NCI-H774 (cell line): Measurements from ENCODE around the gene ZNF599.

Source experiments
- DNase-seq: peaks from one replicate; lab custom pipeline; 2025; lab: John Stamatoyannopoulos, UW

The ZNF599 gene

DNA sequence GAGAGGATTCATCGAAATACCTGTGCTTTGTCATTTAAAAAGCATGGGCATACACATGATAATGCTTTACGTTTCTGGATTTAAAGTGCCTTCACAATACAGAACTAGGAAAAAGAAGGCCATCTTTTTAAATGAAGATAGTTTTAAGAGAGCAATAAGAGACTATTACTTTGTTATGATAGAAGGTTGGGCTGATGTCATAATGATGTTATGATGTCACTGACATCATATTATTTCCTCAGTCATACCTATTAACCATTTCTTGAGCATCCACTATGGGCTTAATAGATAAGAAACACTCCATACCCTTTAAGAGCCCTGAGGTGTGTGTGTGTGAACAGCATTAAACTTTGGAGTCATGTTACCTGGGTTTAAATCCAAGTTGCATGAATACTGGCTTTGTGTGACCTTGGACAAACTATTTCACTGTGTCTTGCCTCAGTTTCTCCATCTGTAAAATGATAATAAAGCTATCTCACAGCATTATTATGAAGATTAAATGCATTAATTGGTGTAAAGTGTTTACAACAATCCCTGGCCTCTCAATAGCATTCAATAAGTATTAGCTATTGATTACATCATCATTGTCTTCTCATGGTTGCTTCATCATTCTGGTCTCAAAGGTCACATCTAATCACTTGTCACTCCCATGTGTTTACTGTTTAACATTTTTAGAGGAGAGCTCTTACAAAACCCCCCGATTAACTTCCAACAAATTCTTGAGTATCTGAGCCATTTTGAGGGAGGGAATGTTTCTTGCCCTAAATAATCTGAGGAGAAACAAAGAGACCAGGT is 27.9 kb downstream of the ZNF599 start:
- no peak for DNase-seq

DNA sequence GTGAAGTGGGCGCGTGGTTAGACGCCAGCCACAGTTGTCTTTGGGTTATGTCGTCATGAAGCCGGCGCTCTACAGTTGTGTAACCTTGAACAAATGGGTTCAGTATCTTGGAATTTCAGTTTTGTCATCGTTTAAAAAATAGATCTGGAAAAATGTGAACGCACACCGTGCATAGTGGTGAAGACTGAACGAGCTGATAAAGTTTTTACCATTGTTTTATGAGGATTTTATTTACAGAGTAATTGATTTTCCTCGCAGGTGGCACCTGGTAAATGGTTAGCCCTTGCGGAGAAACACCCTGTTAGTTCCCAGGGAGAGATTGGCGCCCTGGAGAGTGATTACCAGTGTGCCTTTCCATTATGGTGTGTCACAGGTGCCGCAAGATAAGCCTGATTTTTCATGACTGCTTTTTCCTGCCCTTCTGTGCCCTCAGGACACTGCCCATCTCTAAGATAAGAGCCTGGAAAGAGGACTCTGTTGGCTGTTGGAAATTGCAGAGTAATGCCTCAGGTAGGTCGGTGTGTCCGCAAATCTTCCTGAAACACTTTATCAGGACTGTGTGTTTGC is 38.4 kb downstream of the ZNF599 start:
- DNase-seq, result peak; percentile 83

DNA sequence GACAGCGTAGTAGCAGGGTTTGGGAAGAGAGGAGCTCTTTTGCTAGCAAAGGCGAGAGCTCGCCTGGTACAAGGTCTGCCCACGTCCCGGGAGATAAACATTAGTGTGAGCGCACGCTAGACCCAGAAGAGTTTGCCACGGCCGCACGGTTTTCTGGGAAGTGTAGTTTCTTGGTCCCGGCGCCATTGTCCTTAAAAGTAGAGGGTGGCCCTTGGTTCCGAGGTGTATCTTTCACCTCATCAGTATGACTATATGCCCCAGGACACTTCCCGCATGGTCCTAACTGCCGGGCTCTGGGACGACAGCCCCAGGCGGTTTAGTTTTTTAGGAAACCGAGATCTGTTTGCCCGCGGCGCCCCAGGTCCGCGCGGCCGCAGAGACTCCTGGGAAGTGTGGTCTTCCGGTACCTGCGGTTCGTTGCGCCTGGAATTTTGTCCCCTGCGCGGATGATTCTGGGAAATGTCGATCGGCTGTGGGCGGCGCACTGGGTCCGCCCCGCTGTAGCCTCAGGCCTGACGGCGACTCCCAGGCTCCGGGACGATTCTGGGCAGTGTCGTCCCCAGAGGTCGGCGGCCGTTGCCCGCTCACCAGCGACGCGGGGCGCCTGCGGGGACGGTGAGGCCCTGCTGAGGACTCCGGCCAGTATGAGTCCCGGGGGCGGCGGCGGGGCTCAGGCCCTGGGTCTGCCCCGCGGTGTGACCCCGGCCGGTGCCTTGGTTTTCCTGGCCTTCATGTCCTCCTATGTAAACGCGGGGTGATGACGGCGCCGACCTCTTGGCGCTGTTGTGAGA is 39.1 kb downstream of the ZNF599 start, which contains the start of gene ZNF181:
TSS of gene ZNF181 (plus strand) at position 498 of the 791 bp plus-strand sequence. CDS start 795 bp downstream, outside the sequence.
- peak; percentile 83 for DNase-seq

DNA sequence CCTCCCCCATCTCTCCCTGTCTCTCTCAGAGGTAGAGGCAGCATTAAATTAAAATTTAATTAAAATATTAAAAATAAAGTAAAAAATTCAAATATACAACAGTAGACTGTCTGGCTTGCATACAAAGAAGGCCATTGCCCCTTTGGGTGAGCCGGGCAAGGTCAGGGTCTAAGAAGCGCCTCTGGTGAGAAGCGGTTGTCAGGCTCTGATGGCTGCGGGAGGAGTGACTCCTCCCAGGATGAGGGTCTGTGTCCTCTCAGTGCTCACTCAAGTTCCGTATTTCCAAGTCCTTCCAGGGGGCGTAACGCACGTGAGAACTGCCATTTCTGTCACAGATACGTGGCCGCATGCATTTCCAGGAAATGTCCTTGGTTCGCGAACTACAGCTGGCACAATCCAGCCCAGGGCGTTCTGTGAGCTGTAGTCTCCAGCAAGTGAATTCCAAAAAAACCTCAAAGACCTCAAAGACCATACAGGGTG is 39.7 kb downstream of the ZNF599 start:
- DNase-seq, result no peak

DNA sequence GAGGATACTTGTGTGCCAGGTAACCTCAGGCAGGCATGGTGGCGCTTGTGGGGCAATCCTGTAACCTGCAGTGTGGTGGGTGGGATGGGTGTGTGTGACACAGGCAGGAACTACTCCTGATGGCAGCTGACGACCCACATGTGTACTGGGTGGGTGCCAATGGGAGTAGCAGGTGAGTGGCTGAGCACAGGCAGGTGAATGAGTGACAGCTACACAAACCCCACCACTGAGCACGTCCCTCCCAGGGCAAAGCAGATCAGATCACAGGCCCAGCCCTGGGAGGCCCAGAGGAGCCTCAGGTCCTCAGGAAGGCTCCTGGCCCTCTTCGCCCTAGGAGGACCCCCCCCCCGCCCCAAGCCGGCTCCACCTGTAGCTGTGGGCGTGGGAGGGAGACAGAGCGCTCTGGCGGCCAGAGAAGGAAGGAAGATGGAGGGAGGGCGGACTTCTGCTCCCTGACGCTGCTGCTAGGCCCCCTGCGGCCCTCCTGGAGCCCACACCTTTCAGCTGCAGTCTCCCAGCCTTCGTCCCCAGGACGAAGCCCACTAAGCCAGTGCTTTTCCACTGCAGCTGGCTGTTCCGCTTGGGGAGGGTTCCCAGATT is 40.3 kb downstream of the ZNF599 start:
- no peak for DNase-seq

DNA sequence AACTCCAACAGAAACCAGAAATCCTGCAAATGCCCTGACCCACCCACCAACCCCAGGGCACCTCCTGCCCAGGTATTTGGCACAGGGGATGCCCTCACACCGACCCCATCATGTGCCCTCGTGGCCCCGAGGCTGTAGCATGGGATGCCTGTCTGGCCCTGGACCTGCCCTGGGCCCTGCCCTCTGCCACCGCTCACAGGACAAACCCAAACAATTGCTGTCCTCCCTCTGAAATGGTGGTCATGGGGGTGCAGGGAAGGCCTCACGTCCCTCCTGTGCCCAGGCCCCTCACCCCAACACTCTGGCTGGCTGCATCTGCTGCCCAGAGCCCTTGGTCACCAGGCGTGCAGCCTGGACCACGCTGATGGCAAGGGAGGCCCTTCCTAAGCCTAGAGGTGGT is 41.1 kb downstream of the ZNF599 start:
- no peak for DNase-seq

DNA sequence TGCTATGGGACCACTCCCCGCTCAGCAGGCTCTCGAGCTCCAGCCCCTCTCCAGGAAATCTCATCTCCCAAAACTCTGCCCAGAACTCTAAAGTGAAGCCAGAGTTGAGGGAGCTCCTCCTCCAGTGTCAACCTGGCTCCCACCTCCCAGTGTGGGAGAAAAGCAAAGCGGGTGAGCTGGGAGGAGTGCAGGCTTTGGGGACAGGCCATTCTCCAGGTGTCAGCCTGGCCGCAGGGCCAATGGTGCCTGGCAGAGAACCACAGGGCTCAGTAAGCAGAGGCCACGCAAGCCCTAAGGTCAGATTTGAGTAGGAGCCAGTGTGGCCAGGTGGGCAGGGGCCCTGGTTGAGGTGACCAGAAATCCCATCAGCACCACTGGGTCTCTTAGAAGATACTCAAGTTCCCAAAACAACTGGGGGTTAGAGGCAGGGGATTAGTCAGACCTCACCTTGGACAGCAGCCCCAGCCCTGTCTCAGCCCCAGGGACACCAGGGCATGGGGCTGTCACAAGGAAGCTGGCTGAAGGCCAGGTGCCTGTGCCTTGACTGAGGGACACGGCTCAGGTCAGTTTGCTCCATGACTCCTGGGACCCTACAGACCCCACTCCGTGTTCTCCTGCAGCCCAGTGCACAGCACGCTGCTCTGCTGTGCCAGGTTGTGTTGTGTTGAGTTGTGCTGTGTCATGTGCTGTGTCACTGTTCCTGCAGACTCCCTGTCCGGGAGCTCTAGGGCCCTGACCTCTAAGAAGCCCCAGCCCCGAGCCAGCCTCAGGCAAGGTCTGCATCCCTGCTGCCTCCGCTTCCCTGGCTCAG is 41.8 kb downstream of the ZNF599 start:
- DNase-seq, result no peak

DNA sequence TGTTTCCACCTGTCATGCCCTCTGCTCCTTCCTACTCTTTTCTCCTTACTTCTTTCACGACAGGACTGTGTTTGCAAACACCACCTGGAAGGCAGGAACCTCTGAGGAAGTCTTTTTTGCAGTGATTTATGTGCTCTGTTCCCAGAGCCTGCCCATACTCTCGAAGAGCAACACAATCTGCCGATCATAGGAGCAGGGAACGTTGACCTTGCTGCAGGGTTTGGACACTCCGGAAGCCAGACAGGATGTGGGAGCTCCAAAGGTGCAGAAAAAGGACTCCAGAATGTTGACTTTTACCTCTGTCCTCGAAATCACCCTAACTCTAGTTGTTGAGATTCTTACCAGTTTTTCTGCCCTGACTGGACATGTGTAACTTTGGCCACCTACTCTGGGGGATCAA is 47.6 kb downstream of the ZNF599 start:
- DNase-seq, result no peak

DNA sequence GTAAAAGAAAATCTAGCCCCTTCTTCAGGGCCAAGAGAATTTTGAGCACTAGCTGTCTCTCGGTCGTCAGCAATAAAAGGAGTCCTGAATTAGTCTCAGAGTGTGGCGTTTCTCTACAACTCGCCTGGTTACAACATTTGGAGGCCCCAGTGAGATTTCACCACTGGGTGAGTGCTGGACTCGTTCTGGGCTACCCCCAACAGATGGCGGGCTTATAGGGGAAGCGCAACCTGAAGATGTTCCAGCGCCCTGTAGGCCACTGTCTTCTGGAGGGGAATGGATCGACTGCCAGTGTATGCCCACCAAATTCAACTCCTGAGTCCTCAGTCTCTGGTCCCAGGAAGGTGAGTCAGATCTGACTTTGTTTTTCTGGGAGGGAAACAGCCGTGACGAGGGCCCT is 50.7 kb downstream of the ZNF599 start:
- no peak for DNase-seq

DNA sequence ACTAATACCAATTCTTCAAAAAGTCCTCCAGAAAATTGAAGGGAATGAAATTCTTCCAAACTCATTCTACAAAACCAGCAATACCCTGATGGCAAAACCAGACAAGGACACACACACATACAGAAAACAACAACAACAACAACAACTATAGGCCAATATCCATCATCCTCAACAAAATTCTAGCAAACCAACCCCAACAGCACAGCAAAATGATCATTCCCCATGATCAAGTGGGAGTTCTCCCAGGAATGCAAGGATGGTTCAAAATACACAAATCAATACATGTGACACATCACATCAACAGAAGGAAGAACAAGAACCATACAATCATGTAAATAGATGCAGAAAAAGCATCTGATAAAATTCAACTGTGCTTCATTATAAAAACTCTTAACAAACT is 57.7 kb downstream of the ZNF599 start:
- DNase-seq, result no peak

DNA sequence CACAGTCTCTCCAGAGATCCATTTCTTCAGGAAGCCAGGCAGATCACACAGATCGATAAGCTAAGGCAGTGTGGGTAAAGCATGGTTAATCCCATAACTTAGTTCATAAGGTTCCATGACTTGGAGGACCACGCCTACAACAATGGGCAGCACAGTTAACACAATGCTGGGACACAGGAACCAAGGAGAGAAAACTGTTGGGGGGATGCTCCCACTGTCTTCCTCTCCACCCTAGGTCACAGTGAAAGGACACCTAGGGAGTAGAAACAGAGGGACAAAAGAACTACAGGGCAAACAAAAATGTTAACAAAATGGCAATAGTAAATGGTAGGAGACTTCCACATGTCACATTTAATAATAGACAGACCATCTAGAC is 59.8 kb downstream of the ZNF599 start:
- DNase-seq, result no peak

DNA sequence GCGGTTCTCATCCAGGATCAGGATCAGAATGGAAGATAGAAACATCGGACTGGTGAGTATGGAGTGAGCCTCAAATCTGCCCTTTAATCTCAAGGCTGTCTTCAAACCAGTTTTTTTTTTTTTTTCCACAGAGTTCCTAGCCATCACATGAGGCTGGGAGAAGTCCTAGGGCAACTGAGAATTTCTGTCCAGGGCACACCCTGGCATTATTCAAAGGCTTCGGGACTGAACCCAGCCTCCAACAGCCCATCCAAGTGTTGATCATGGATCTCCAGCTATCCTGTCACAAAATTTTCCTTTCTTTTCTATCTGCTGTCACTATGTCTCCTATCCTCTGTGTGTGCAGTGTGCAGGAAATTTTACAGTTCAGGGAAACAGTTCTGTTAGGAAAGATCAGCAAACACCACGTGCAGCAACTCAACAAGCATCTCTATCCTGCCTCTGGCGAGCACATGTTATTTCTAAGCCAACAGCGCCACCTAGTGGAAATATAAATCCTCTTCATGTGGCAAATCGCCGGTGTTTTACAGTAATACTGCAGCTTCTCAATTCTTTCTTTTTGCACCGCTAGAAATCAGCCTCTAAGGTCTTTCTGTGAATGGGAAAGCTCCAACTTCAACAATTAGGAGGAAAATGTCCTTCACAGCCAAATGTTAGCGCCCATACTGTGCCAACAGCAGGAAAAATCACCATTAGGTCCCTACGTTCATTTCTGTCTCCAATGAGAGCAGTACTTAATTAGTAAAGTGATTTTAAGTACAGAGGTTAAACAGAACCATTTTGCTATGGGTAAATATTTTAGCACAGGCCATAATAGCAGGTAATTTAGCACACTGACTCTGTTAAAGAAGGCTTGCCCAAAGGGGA is 60.4 kb downstream of the ZNF599 start:
- DNase-seq, result peak; percentile 48

DNA sequence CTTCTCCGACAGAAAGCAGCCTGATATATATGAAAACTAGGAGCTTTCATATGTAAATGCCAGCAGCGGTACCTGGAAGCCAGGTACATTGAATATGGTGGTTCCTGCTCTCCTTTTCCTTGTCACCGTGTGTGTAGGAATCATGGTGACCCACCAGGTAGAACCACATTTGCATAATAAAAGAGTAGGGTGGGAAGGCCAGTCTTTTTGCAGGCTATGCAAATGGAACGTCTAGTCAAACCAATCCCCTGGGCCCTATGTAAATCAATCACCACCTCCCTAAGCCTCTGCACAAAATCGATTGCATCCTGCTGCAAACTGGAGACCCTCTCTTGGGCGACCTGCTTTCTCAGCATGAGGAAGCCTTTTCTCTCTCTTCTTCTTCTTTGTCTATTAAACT is 61.1 kb downstream of the ZNF599 start:
- DNase-seq, result no peak
